GM04503 (cell line): ENCODE results near the gene CALCR.
"Not testable (repeated sequence)": the region's sequence is repeated elsewhere in the genome, so short reads cannot be mapped to it uniquely, and the experiment has no call there.

Experiments
- DNase-seq: peaks from one replicate; pipeline ENCODE4 v3.0.0-alpha.2; 2012; ENCODE audit warnings: low read depth

Gene CALCR

GRCh38 chr7:93574646-93575554 is at the start of gene CALCR:
Gene CALCR, minus strand, starts transcription at chr7:93574724. Its CDS starts 87,743 bp downstream, at chr7:93486981.
- no peak for DNase-seq

DNA sequence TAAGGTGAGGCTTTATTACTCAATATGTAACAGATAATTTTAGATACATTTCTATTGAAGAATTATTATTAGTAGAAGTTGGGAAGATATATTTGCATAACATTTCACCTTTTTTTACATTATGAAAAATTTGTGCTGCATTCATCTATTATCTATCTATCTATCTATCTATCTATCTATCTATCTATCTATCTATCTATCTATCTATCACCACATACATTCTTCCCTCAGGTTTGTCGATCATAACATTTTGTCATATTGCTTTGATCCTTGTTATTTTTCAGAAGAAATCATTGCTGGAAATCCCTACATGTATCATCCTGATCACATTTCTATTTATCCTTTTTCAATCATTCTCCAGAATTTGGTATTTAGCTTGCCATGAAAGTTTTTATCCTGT is 49.3 kb upstream of the CALCR start:
- DNase-seq, result no peak

DNA sequence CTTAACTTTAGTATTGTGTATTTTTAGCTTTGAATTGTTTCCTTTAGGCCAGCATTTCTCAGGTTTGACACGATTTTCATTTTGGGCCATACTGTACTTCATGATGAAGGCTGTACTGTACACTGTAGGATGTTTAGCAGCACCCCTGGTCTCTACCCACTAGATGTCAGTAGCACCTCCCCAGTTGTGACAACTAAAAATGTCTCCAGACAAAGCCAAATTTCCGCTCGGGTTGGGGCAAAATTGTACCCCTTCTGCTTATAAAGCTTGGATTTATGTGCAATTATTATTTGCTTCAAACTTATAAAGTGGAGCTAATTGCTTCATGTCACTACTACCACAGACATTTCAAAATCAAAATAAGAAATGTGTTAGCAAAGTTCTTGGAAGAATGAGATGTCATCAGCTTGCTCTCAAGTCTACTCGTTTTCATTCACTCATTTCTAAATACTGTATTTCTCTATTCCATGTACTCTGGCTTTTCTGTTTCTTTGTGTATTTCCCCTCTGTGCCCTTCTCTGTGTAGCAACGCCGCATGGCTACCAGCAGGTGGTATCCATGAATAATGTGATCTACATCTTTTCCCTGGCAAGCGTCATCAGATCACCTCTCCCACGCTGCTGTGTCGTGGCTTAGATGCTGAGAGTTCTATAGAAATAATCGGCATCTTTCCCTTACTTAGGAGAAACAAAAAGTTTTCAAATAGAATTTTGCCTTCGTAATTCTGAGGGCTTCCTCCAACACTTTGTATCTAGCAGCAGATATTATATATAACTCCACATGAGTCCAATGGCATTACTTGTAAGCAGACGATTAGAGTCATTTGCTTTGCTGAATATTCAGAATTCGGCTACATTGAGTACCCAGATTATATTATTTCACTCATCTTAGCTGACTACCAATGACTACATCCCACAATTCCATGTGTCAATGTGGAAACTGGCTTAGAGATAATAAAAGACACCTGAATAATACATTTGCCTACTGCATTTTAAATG is 47.8 kb upstream of the CALCR start:
- DNase-seq, result no peak

DNA sequence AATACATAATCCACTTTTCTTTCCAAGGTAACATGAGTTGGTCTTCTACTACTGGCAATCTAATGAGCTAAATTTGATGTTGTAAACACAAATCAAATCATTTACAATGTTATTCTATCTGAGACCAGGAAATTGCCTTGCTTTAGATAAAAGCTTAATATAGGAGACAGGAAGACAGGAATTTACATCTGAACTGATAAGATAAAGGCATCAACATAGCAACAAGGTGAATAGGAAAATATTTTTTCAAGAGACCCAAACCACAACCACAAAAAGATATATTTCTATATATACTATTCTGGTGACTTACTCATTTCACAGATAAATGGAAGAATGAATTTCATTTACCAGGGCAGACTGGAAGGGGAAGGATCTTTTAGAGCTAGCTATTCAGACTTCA is 46.3 kb upstream of the CALCR start:
- no peak for DNase-seq

GRCh38 chr7:93620057-93620456 is 45.5 kb upstream of the CALCR start:
- DNase-seq, result no peak

GRCh38 chr7:93601363-93601762 is 26.8 kb upstream of the CALCR start:
- DNase-seq, result no peak

DNA sequence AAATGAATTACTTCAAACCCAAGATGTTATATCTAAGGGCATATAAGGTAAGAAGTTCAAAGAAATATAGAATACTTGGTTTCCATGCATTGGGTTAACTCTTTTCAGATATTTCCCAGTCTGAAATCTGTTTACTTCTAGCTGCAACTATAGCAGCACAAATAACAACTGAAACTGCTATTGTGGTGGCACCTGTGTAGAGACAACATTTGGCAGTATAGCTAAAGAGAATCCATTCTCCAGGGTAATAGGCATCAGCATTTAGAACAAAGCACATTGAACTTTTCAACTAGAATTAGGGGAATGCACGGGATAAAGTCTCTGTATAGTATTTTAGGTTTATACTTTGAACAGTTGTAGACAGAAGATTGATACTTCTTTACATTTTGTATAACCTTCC is 19.7 kb upstream of the CALCR start:
- DNase-seq, result no peak

- DNase-seq, result no peak
Measured at GRCh38 chr7:93592588-93593266, 18.2 kb upstream of the CALCR start.

- DNase-seq, result not testable (repeated sequence)
Measured at GRCh38 chr7:93591224-93592050, 16.9 kb upstream of the CALCR start.

DNA sequence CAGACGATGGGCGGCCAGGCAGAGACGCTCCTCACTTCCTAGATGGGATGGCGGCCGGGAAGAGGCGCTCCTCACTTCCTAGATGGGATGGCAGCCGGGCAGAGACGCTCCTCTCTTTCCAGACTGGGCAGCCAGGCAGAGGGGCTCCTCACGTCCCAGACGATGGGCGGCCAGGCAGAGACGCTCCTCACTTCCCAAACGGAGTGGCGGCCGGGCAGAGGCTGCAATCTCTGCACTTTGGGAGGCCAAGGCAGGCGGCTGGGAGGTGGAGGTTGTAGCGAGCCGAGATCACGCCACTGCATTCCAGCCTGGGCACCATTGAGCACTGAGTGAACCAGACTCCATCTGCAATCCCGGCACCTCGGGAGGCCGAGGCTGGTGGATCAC is 11.9 kb upstream of the CALCR start:
- DNase-seq, result not testable (repeated sequence)

DNA sequence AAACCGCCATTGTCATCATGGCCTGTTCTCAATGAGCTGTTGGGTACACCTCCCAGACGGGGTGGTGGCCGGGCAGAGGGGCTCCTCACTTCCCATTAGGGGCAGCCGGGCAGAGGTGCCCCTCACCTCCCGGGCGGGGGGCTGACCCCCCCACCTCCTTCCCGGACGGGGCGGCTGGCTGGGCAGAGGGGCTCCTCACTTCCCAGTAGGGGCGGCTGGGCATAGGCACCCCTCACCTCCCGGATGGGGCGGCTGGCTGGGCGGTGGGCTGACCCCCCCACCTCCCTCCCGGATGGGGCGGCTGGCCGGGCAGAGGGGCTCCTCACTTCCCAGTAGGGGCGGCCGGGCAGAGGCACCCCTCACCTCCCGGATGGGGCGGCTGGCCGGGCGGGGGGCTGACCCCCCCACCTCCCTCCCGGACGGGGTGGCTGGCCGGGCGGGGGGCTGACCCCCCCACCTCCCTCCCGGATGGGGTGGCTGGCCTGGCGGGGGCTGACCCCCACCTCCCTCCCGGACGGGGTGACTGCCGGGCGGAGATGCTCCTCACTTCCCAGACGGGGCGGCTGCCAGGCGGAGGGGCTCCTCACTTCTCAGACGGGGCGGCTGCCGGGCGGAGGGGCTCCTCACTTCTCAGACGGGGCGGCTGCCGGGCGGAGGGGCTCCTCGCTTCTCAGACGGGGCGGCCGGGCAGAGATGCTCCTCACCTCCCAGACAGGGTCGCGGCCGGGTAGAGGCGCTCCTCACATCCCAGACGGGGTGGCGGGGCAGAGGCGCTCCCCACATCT is 11.4 kb upstream of the CALCR start:
- DNase-seq, result not testable (repeated sequence)

GRCh38 chr7:93579431-93579830 is 4.9 kb upstream of the CALCR start:
- no peak for DNase-seq

DNA sequence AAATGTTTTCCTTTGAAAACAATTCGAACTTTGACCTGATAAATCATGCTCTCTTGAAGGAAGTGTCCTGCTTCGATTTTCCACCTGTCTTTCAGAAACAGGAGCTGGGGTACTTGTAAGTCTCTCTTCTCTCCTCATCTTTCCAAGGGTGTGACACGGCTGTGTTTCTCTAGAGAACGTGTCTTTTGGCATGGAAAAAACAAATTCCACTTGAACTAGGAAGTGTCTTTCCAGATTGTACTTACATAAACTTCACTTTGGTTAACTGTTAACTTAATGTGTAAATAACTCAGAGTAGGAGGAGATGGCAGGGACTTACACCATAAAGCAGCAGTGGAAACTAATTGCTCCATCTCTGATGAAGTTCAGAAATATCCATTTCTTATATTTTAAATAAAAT is 4.2 kb upstream of the CALCR start:
- DNase-seq, result no peak

- no peak for DNase-seq
Measured at GRCh38 chr7:93575555-93576399, 1.3 kb upstream of the CALCR start.

DNA sequence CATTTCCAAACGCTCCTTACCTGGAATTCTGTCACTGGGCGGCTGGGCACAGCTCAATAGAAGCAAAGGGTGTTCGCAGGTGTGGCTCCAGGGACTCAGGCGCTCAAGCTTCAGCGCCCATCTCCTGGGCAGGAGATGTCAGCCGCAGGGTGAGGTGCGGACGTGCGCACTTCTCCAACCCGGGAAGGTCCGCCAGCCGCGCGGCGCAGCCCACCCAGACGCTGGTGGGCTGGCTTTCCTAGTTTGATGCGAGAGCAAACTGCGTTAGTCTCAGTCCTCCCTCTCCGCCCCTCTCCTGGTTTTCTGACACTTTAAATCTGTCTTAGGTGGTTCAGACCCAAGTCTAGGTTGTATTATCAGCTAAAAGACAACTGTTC is 267 bp downstream of the CALCR start:
- DNase-seq, result no peak

GRCh38 chr7:93569189-93569588 is 5.3 kb downstream of the CALCR start:
- DNase-seq, result no peak

DNA sequence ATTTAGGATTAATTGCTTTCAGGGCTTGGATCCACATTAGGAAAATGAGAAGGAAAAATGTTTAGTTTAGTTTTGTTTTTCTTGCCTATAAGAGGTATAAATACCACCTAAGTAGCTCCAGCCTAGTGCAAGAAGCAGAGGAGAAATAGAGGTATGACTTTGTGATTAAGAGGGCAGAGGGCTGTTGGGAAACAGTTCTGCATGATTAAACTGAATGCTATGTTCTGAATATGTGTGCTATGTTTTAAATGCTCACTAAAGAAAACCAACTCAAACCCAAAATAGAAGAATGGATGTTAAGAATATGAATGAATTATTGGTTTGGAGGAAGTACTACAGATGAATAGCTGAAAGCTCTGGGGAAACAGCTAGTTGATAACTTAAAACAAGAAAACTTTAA is 7.6 kb downstream of the CALCR start:
- no peak for DNase-seq

GRCh38 chr7:93563584-93563983 is 10.9 kb downstream of the CALCR start:
- DNase-seq, result no peak

GRCh38 chr7:93562936-93563335 is 11.6 kb downstream of the CALCR start:
- DNase-seq, result no peak

GRCh38 chr7:93562106-93562505 is 12.4 kb downstream of the CALCR start:
- no peak for DNase-seq
